ENCODE data around the gene ERCC1. TPM values are rescaled to one million over a fixed set of nuclear protein-coding genes. Genes with fewer than 3 reads are reported as not detected.

Gene ERCC1
- total RNA-seq, 2 donors from 2014 or later = 99.8 to 224 TPM

GRCh38 chr19:45420871-45421270, 2.8 kb downstream of the ERCC1 start:
- Histone ChIP-seq H3K36me3 (peaks cover 23% of the 10 kb centered on the region), H3K4me1 (ENCODE audit: control insufficient read depth in 1 of 2, low read depth in 2 of 2) (peaks cover 13 to 33% of the 10 kb centered on the region in 2 donors), H3K27me3 (replicated peaks; ENCODE audit: insufficient read depth) (no peaks in the 10 kb centered on the region), H3K27ac (no peak overlapping the region), H3K9me3 (no peaks in the 10 kb centered on the region), H3K4me3 (no peak overlapping the region)
- DNase-seq (ENCODE audit: low spot score) (no peak), ATAC-seq (ENCODE audit: insufficient number of reproducible peaks, low FRiP score, low read depth) (no peak)
- TF ChIP-seq CTCF (IDR thresholded peaks at IDR 0.05) = no peak

- ATAC-seq (ENCODE audit: insufficient number of reproducible peaks, low FRiP score, low read depth) = no peak
- Histone ChIP-seq H3K4me1 (ENCODE audit: control insufficient read depth in 1 of 2, low read depth in 2 of 2) (peaks cover 10 to 27% of the 10 kb centered on the region in 2 donors), H3K4me3 (no peak overlapping the region), H3K27me3 (replicated peaks; ENCODE audit: insufficient read depth) (no peaks in the 10 kb centered on the region), H3K36me3 (peaks cover 23% of the 10 kb centered on the region), H3K27ac (no peak overlapping the region), H3K9me3 (no peaks in the 10 kb centered on the region)
- DNase-seq (ENCODE audit: low spot score) = no peak
- TF ChIP-seq CTCF (IDR thresholded peaks at IDR 0.05) = no peak
Observed at GRCh38 chr19:45420356-45420755, 3.4 kb downstream of the ERCC1 start.

- DNase-seq (ENCODE audit: low spot score) (no peak), ATAC-seq (ENCODE audit: insufficient number of reproducible peaks, low FRiP score, low read depth) (no peak)
- no peak for TF ChIP-seq CTCF (IDR thresholded peaks at IDR 0.05)
- H3K27me3 ChIP-seq (replicated peaks; ENCODE audit: insufficient read depth) = no peaks in the 10 kb centered on the region
- no peak overlapping the region for H3K4me3 ChIP-seq
- H3K36me3 ChIP-seq = peaks cover 23% of the 10 kb centered on the region
- H3K27ac ChIP-seq = no peak overlapping the region
- H3K4me1 ChIP-seq (ENCODE audit: control insufficient read depth in 1 of 2, low read depth in 2 of 2) = peaks cover 6 to 23% of the 10 kb centered on the region in 2 donors
- H3K9me3 ChIP-seq = no peaks in the 10 kb centered on the region
Observed at GRCh38 chr19:45419895-45420294, 3.8 kb downstream of the ERCC1 start.

GRCh38 chr19:45419396-45419795, 4.3 kb downstream of the ERCC1 start:
- no peak overlapping the region for H3K4me3 ChIP-seq
- TF ChIP-seq CTCF (IDR thresholded peaks at IDR 0.05) = no peak
- H3K27me3 ChIP-seq (replicated peaks; ENCODE audit: insufficient read depth) = no peaks in the 10 kb centered on the region
- H3K36me3 ChIP-seq = peaks cover 24% of the 10 kb centered on the region
- no peak for ATAC-seq (ENCODE audit: insufficient number of reproducible peaks, low FRiP score, low read depth)
- peaks cover 5 to 18% of the 10 kb centered on the region in 2 donors for H3K4me1 ChIP-seq (ENCODE audit: control insufficient read depth in 1 of 2, low read depth in 2 of 2)
- no peak overlapping the region for H3K27ac ChIP-seq
- no peaks in the 10 kb centered on the region for H3K9me3 ChIP-seq
- no peak for DNase-seq (ENCODE audit: low spot score)

- Histone ChIP-seq H3K4me3 (no peak overlapping the region), H3K4me1 (ENCODE audit: control insufficient read depth in 1 of 2, low read depth in 2 of 2) (peaks cover 5 to 12% of the 10 kb centered on the region in 2 donors), H3K27me3 (replicated peaks; ENCODE audit: insufficient read depth) (no peaks in the 10 kb centered on the region), H3K9me3 (no peaks in the 10 kb centered on the region), H3K27ac (no peak overlapping the region), H3K36me3 (peaks cover 29% of the 10 kb centered on the region)
- ATAC-seq (ENCODE audit: insufficient number of reproducible peaks, low FRiP score, low read depth) (no peak), DNase-seq (ENCODE audit: low spot score) (no peak)
- TF ChIP-seq CTCF (IDR thresholded peaks at IDR 0.05) = no peak
Observed at GRCh38 chr19:45418802-45419201, 4.9 kb downstream of the ERCC1 start.

Measured in thoracic aorta (tissue), 2 donors.